AML-193 (cell line): ENCODE results near the gene SIRPG.
"Not testable (repeated sequence)": the region's sequence is repeated elsewhere in the genome, so short reads cannot be mapped to it uniquely, and the experiment has no call there.

Source experiments
- DNase-seq, 2 experiments: peaks; one replicate each; lab custom pipeline; 2025; lab: John Stamatoyannopoulos, UW

Gene SIRPG

DNA sequence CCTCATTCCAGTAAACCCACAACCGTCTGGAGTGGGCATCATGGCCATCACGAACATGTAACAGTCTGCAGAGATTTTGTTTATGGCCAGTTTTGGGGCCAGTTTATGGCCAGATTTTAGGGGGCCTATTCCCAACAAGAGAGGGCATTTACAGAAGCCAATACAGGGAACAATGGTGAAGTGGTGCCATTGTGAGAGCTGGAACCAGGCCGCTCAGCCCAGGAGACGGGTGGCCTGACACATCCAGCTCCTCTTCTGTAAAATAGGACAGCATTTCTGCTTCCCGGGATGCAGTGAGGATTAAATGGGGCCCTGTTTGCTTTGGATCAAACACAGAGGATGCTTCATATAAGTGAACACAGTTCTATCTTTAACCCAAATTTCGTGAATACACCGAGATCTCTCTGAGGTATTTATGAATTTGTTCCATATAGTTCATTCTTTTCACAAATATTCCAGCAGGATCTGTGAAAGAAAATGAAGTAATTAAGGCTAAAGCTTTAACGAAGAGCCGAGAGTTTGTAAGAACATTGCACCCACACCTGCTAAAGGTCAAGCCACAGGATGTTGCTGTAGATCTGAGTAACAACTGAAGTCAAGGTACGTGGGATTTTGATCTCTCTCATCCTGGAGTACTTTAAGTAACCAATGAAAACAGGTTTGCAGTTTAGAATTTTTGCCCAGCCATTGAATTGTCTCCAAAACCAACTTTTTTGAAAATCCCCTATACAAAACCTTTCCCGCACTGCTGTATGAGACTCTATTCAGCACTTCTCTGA is 14.5 kb upstream of the SIRPG start:
- DNase-seq = no peak

GRCh38 chr20:1669304-1669703 is 11.7 kb upstream of the SIRPG start:
- DNase-seq = no peak

DNA sequence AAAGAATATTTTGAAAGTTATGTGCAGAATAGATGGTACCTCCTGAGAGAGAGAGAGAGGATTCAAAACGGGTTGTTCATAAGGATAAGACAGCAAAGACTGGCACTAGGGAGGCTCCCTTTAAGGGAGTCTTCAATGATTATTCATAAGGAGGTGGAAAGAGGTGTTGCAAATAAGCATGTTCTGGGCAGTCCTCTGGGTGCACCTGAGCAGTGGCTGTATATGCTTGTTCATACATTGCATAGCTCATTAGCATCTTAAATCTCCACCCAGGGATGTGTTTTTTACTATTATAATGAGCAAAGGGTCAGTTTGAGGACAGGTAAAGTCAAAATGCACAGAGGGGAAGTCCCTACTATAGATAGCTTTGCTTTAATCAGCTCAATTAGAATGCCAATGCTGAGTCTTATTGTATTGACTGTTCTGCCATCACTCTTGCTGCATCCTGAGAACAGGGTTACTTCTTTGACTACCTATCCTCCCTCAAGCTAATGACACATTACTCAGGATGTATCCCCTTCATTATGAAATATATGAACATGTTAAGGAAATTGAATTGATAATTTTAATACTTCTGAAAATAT is 10.0 kb upstream of the SIRPG start:
- DNase-seq = no peak

GRCh38 chr20:1666802-1667201 is 9.2 kb upstream of the SIRPG start:
- DNase-seq = no peak

DNA sequence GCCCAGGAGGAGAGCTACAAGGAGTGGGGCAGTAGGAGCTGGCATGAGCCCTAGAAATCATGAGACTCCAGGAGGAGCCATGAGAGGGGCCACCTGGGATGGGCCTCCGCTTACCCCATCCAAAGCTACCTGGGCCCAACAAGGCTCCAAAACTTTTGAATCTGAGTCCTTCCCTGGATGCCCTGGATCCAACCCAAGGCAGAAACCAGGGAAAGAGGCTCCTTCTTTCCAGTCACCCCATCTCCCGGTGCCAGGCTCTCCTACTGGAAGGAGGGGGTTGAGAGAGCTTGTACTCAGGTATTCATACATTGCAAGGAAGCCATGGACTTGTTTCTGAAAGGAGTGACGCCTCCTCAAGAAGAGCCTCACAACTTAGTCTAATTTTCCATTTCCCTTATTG is 7.8 kb upstream of the SIRPG start:
- no peak for DNase-seq

DNA sequence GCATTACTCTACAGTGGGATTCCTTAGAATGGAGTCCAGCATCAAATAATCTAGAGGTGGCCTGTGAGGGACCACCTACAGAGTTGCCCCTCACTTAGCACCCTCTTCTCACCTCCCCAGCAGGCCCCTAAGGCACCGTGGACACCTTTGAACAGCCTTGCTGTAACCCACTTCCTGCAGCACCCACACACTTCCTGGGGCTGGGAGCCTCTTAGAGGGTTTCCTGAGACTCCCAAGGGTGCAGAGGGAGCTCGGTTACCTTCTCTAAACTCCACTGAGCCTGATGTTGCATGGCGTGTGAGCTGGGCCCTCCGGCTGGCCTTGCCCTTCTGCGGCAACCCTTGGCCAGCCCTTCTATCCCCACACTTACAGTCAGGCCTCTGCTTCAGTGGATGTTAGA is 7.3 kb upstream of the SIRPG start:
- no peak for DNase-seq

- DNase-seq = peak; percentile 11 to 22
Measured at GRCh38 chr20:1663917-1664316, 6.3 kb upstream of the SIRPG start.

GRCh38 chr20:1661542-1662299 is 4.1 kb upstream of the SIRPG start:
- no peak for DNase-seq

DNA sequence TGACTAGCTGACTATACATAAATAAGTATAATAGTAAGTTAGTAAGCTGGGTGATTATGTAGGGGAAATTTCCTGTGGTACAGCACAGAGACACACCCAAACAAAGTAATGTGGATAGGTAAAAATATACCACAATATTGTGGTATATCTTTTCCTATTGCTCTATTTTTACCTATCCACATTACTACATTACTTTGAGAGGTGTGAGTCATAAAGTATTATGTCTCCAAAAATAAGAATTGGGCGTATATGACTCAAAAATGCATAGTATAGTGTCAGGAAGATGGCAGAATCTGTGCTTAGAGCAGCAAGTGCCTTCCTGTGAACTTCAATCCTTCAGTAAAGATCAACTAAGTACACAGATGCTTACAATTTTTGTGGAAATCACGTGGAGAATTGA is 2.7 kb upstream of the SIRPG start:
- no peak for DNase-seq

DNA sequence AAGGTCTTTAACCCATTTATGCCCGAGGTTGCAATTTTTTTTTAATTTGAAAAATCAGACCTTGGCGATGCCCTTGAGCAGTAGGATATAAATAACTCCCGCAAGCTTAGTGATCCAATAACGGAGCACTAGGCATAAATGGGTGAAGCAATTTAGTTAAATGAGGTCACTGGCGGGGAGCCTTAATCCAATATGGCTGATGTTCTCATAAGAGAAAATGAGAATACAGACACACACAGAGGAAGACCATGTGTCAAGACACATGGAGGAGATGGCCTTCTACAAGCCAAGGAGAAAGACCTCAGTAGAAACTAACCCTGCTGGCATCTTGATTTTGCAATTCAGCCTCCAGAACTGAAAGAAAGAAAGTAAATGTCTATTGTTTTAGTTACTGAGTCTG is 735 bp downstream of the SIRPG start:
- no peak for DNase-seq

DNA sequence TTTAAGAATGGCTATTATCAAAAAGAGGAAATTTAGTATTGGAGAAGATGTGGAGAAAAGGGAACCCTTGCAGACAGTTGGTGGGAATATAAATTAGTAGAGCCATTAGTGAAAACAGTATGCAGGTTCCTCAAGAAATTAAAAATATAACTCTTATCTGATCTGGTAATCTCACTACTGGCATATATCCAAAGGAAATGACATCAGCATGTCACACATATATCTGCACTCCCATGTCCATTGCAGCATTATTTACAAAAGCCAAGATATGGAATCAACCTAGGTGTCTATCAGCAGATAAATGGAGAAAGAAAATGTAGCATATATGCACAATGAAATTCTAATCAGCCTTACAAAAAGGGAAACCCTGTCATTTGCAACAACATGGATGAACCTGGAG is 2.6 kb downstream of the SIRPG start:
- no peak for DNase-seq

- peak in 1 of 2 experiments; percentile 11 for DNase-seq
Measured at GRCh38 chr20:1652960-1653359, 4.6 kb downstream of the SIRPG start.

GRCh38 chr20:1652104-1652503 is 5.5 kb downstream of the SIRPG start:
- no peak for DNase-seq

GRCh38 chr20:1651268-1652058 is 6.1 kb downstream of the SIRPG start:
- no peak for DNase-seq

- no peak for DNase-seq
Measured at GRCh38 chr20:1648101-1648500, 9.5 kb downstream of the SIRPG start.

- no peak for DNase-seq
Measured at GRCh38 chr20:1646975-1647431, 10.6 kb downstream of the SIRPG start.

GRCh38 chr20:1644101-1644962 is 13.2 kb downstream of the SIRPG start:
- no peak for DNase-seq

GRCh38 chr20:1638643-1639042 is 18.9 kb downstream of the SIRPG start:
- not testable (repeated sequence) for DNase-seq

- DNase-seq = no peak
Measured at GRCh38 chr20:1637755-1638154, 19.8 kb downstream of the SIRPG start.

DNA sequence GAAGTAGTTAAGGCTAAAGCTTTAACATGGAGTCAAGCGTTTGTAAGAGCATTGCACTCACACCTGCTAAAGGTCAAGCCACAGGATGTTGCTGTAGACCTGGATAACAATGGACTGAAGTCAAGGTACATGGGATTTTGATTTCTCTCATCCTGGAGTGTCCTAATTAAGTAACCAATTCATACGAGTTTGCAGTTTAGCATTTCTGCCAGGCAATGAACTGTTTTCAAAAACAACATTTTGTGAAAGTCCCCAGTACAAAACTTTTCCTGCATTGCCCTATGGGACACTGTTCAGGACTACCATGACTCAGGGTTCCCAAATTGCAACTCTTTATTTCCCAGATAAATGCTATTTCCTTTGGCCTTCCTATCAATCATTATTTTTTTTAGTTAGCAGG is 20.4 kb downstream of the SIRPG start:
- no peak for DNase-seq

DNA sequence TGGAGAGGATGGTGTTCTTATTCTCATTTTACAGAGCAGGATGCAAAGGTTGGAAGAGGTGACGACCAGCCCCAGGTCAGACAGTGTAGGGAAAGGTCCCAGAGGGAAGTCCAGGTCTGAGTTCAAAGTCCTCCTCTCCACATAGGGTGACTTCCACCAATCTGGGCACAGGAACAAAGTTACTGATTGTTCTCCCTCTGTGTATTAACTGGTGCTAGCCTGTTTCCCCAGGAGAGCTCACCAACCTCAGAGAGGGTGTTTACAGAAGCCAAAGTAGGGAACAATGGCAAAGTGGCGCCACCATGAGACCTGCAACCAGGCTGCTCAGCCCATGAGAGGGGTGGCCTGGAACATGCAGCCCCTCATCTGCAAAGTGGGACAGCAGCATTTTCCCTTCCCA is 21.0 kb downstream of the SIRPG start:
- peak; percentile 33 to 41 for DNase-seq
